DMS 273 treated with DMSO at 0.1 percent for 48 hours (cell line): Measurements from ENCODE around the gene FHOD3.
A peak's percentile ranks its signal among the peaks of the same experiment; 100 is the strongest.
"Not testable (repeated sequence)": the region's sequence is repeated elsewhere in the genome, so short reads cannot be mapped to it uniquely, and the experiment has no call there.

Source experiments
- DNase-seq: peaks from one replicate; lab custom pipeline; 2025; lab: John Stamatoyannopoulos, UW

FHOD3 gene

GRCh38 chr18:36752929-36753865 is 455.7 kb downstream of the FHOD3 start:
- no peak for DNase-seq

GRCh38 chr18:36756242-36756641 is 458.7 kb downstream of the FHOD3 start:
- DNase-seq, result peak; percentile 64

GRCh38 chr18:36757081-36757480 is 459.6 kb downstream of the FHOD3 start:
- DNase-seq, result no peak

GRCh38 chr18:36757991-36758390 is 460.5 kb downstream of the FHOD3 start:
- DNase-seq, result no peak

GRCh38 chr18:36758623-36759022 is 461.1 kb downstream of the FHOD3 start:
- no peak for DNase-seq

- no peak for DNase-seq
Observed at GRCh38 chr18:36759167-36759776, 461.8 kb downstream of the FHOD3 start.

DNA sequence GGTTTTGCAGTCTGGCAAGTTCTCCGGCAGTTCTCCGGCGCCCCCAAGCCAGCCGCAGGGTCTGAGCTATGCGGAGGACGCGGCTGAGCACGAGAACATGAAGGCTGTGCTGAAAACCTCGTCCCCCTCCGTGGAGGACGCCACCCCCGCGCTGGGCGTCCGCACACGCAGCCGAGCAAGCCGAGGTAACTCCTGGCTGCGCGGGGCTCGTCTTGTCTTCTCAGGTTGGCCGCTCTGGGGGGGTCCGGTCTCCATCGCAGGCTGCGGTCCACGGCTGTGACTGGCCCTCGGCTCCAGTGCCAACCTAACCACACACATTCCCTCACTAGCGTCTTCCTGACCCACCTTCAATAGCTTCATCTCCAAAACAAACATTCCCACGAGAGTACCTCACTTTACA is 463.1 kb downstream of the FHOD3 start:
- DNase-seq, result no peak

- no peak for DNase-seq
Observed at GRCh38 chr18:36761186-36761698, 463.7 kb downstream of the FHOD3 start.

DNA sequence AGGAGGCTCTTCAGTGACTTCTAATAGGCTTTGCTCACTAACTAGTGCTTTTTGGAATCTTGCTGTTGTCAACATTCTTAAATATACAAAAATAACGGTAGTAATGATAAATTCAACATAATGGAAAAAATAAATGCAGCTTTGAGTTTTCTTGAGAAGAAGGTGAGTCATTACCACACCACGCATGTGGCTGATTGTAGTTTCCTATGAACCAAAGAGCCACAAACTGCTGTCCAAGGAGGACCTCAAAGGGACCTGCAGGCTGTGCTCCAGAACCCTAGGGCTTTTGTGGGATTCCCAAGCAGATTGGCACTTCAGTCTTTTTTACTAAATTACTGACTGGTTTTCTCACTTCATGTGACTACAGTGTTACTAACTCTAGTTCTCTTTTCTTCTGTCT is 464.6 kb downstream of the FHOD3 start:
- no peak for DNase-seq

DNA sequence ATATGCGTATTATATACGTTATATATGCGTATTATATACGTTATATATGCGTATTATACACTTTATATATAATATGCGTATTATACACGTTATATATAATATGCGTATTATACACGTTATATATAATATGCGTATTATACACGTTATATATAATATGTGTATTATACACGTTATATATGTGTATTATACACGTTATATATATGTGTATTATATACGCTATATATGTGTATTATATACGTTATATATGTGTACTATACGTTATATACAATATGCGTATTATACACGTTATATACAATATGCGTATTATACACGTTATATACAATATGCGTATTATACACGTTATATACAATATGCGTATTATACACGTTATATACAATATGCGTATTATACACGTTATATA is 465.5 kb downstream of the FHOD3 start:
- DNase-seq, result not testable (repeated sequence)

GRCh38 chr18:36766836-36767235 is 469.3 kb downstream of the FHOD3 start:
- no peak for DNase-seq

GRCh38 chr18:36769172-36769571 is 471.7 kb downstream of the FHOD3 start:
- DNase-seq, result no peak

- no peak for DNase-seq
Observed at GRCh38 chr18:36769611-36770314, 472.2 kb downstream of the FHOD3 start.

DNA sequence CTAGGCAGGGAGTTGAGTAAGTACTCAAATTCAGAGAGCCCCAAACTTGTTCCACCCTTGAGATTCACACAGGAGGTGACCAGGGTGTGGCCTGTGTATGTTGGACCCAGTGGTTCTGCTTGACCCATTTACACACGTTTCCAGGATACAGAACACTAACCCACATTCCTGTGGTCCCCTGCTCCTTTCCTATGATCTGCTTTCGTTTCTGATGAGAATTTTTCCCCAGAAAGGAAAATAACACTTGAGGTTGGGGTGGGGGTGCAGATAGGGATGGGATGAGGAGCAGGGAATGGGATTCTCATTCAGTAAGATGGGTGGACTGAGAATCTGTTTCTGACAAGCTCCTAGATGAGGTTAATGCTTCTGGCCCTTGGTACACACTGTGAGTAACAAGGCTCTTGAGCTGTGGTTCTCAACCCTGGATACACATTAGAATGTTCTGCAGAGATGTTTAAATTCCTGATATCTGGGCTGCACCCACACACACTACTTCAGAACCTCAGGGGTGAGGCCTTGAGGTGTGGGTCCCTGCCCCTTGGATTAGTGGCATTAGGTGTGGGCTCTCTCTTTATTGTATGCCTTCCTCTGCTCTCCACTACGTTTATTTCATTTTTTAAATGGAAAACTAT is 472.9 kb downstream of the FHOD3 start:
- DNase-seq, result no peak

GRCh38 chr18:36771245-36771644 is 473.7 kb downstream of the FHOD3 start:
- no peak for DNase-seq

DNA sequence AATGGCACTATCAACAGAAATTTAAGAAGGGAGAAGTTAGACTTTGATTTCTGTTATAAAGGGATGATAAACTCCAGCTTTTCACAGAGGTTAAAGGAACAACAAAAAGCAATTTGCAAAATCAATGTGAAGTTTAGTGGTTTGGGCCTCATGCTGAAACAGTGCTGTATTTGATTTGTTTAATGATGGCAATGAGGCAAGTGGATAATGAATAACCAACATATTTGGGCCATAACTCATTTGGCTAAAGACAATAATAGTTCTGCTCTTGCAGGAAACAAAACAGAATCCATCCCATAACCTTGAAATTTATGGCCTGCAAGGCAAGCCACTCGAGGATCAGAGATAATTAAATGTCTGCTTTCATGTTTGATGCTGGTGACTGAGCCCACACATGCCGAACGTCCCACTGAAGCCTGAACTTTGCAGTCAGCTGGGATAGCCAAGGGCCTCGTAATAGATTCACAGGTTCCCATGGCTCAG is 474.8 kb downstream of the FHOD3 start:
- DNase-seq, result no peak

DNA sequence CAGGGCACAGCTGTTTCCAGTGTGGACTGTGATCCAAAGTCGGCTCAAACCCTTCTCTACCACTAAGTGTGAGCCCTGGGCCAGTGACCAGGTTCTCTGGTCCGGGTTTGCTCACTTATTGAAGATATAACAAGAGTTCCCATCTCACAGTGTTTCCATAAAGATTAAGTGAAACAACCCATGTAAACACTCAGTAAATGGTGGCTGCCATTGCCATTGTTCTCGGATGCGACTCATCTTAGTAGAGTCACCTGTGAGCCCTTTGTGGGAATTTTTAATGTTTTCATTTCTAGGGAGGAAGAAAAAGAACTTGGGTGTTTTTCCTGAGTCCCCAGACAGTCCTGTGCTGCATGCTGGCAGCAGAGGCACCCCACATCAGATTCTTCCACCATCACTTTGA is 477.9 kb downstream of the FHOD3 start:
- DNase-seq, result no peak

- no peak for DNase-seq
Observed at GRCh38 chr18:36776650-36777049, 479.1 kb downstream of the FHOD3 start.

GRCh38 chr18:36777566-36777965 is 480.1 kb downstream of the FHOD3 start:
- no peak for DNase-seq

DNA sequence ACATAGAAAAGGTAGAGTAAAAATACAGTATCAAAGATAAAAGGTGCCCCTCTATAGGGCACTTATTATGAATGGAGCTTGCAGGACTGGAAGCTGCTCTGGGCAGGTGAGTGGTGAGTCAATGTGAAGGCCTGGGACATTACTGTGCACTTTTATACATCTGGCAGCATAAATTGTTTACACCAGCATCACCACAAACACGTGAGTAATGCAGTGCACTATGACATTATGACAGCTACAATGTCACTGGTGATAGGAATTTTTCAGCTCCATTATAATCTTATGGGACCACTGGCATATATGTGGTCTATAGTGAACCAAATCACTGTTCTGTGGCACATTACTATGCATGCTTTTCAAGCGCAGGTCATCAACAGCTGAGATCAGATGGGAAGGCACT is 483.2 kb downstream of the FHOD3 start:
- DNase-seq, result no peak

DNA sequence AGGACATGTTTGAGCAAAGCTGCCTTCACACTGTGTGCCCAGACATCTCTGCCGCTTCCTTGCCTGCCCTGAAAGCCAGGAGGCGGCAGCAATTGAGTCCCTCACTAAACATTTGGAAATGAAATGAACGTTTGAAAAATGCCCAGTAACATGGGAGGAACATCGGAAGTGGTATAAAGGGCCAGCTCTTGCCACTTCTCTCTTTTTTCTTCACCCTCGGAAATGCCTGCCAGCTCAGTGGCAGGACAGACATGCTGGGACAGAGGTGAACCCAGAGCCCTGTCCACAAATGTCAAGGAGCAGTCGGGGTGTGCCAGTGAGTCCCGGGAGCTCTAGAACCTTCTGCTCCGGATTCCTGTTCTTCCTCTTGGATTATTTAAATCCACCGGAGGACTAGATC is 485.2 kb downstream of the FHOD3 start:
- DNase-seq, result no peak

DNA sequence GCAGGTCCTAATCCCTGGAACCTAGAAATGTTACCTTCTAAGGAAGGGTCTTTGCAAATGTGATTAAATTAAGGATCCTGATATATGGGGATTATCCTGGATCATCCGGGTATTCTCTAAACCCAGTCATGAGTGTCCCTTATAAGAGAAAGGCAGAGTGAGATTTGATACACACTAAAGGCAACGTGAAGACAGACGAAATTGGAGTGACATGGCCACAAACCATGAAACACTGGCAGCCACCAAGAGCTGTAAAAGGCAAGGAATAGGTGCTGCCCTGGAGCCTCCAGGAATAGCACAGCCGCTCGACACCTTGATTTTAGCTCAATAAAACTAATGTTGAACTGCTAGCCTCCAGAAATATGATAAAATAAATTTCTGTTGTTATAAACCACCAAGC is 486.3 kb downstream of the FHOD3 start:
- no peak for DNase-seq
